ENCODE results near the gene RNF213.

RNF213 gene

GRCh38 chr17:80437532-80437931 lies 176.9 kb downstream of the RNF213 start:
- no peak for DNase-seq (ENCODE audit: extremely low spot score, insufficient read length, low read depth)
- no peak for FAIRE-seq

- no peak for DNase-seq (ENCODE audit: extremely low spot score, insufficient read length, low read depth)
- no peak for FAIRE-seq
These were observed 178.2 kb downstream of the RNF213 start for GRCh38 chr17:80438806-80439205.

DNA sequence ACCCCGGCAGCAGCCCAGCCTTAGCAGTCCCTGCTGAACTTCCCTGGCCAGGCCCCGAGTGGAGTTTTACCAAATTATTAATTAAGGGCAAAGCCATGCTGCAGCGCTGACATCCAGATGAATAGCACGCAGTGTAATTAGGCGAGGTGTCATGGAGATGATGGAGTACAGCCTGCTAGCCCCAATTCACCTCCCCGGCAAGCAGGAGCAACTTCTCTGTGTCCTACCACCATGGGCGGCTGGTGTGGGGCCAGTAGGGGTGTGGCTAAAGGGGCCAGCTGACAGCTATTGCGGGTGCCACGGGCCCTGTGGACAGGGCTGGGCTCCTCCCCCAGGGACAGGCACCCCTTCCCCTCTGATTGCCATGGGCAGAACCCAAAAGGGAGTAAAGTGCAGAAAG lies 178.8 kb downstream of the RNF213 start:
- FAIRE-seq (no peak), DNase-seq (ENCODE audit: extremely low spot score, insufficient read length, low read depth) (no peak)

- DNase-seq (ENCODE audit: extremely low spot score, insufficient read length, low read depth) (peak; percentile 52), FAIRE-seq (no peak)
These were observed 180.5 kb downstream of the RNF213 start for GRCh38 chr17:80441133-80441578.

- no peak for FAIRE-seq
These were observed 181.1 kb downstream of the RNF213 start for GRCh38 chr17:80441598-80442322.

GRCh38 chr17:80442323-80442659 lies 181.6 kb downstream of the RNF213 start:
- DNase-seq (ENCODE audit: extremely low spot score, insufficient read length, low read depth) (no peak), FAIRE-seq (no peak)

More at GRCh38 chr17:80441598-80442322, 181.1 kb downstream of the RNF213 start:
- no peak for DNase-seq (ENCODE audit: extremely low spot score, insufficient read length, low read depth)

GRCh38 chr17:80442764-80443163 lies 182.1 kb downstream of the RNF213 start:
- DNase-seq (ENCODE audit: extremely low spot score, insufficient read length, low read depth) = no peak
- FAIRE-seq = no peak

DNA sequence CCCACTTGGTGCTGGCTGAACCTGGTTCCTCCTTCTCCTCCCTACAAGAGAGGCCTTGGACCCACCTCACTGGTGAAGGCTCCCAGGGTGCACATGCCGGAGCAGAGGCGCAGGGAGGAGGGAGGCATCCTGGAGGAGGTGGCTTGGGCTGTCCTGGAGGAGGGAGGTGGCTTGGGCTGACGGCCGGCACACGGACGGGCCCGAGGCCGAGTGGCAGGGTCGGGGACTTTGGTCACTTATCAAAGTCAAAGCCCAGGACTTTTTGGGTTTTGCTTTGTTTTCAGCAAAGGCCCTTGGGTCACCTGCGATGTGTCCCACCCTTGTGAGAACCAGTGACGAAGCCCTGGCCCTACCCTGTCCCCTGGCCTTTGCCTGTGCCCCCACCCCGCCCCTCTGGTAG lies 182.8 kb downstream of the RNF213 start:
- FAIRE-seq = no peak
- DNase-seq (ENCODE audit: extremely low spot score, insufficient read length, low read depth) = no peak

GRCh38 chr17:80443916-80444643 lies 183.4 kb downstream of the RNF213 start:
- FAIRE-seq (no peak), DNase-seq (ENCODE audit: extremely low spot score, insufficient read length, low read depth) (no peak)

DNA sequence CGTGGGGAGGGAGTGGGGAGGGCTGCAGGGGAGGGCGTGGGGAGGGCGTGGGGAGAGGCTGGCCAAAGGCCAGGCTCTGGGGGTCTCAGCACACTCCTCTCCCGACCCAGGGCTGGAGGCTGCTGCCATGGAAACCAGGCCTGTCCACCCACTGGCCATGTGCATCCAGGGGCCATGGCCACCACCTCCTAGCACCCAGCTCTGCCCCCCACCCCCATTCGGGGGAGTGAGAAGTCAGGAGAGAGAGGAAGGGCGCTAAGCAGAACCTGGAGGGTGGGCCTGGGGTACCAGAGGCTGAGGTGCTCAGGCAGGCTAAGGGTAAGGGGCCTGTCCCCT lies 184.0 kb downstream of the RNF213 start:
- FAIRE-seq (no peak), DNase-seq (ENCODE audit: extremely low spot score, insufficient read length, low read depth) (no peak)

GRCh38 chr17:80445007-80445725 lies 184.5 kb downstream of the RNF213 start:
- no peak for DNase-seq (ENCODE audit: extremely low spot score, insufficient read length, low read depth)

DNA sequence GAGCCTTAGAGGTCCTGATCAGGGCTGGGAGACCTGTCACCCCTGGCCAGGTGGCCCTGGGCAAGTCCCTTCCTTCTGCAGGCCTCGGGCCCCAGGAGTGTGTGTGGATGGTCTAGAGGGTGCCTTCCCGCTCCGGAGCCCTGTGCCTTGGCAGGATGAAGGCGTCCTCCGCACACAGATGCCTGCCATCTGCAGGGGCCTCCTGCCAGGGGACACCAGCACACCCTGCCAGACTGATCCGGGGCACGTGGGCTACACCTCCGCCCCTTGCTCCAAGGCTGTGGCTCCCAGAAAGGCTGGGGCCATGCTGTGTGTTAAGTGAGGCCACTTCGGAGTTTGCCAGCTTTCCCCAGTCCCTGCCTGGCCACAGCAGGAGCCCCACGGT lies 185.1 kb downstream of the RNF213 start:
- FAIRE-seq = no peak
- DNase-seq (ENCODE audit: extremely low spot score, insufficient read length, low read depth) = no peak

More at GRCh38 chr17:80445007-80445725, 184.5 kb downstream of the RNF213 start:
- no peak for FAIRE-seq

- DNase-seq (ENCODE audit: extremely low spot score, insufficient read length, low read depth) (no peak), FAIRE-seq (no peak)
These were observed 186.2 kb downstream of the RNF213 start for GRCh38 chr17:80446645-80447405.

DNA sequence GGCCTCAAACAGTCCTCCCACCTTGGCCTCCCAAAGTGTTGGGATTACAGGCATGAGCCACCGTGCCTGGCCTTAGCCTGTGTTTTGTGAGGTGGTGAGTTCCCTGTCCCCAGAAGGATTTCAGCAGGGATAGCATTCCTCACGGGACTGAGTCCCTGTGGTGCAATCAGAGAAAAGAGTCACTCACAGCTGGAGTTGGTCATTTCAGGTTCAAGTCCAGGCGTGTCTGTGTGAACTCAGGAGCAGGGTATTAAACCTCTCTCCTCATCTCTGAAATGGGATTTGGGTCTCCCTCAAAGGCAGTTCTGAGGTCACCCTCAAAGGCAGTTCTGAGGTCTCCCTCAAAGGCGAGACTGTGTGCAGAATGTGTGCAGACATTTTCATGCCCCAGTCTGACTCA lies 187.1 kb downstream of the RNF213 start:
- DNase-seq (ENCODE audit: extremely low spot score, insufficient read length, low read depth) (no peak), FAIRE-seq (no peak)
